Dedifferentiated amniotic fluid mesenchymal stem cell (primary cell): Measurements from ENCODE around the gene DNAH1.

Experiments used
- DNase-seq: peaks from one replicate; pipeline ENCODE4 v3.0.0-alpha.2; 2016; ENCODE audit errors: extremely low spot score

DNAH1 gene

DNA sequence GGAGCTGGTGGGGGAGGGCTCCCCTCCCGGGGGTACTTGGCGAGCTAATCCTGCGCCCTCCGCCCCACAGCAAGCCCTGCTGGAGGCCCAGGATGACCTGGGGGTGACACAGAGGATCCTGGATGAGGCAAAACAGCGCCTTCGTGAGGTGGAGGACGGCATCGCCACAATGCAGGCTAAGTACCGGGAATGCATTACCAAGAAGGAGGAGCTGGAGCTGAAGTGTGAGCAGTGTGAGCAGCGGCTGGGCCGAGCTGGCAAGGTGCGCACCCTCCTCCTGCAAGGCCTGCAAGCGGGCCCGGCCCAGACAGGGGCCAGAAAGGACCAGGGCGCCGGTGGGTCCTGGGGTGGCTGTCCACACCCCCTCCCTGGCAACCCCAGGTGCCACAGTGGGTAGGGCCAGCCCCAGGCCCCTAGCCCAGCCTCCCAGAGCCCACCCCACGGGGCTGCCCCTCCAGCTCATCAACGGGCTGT is 72.3 kb downstream of the DNAH1 start:
- DNase-seq = no peak

- no peak for DNase-seq
These were observed 72.8 kb downstream of the DNAH1 start for GRCh38 chr3:52388933-52389332.

DNA sequence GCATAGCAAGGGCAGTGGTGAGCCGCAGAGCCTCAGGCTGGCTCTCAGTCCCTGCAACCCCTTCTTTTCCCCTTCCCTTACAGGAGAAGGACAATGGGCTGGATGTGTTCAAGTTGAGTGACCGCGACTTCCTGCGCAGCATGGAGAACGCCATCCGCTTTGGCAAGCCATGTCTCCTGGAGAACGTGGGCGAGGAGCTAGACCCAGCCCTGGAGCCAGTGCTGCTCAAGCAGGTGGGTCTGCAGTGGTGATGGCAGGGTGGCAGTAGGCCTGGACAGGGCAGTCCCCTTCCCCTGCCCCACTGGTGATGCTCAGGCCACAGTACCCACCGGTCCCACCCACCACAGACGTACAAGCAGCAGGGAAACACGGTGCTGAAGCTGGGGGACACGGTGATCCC is 75.0 kb downstream of the DNAH1 start:
- DNase-seq = no peak

GRCh38 chr3:52392216-52392930 is 76.3 kb downstream of the DNAH1 start:
- DNase-seq = no peak

- no peak for DNase-seq
These were observed 77.2 kb downstream of the DNAH1 start for GRCh38 chr3:52393131-52393807.

DNA sequence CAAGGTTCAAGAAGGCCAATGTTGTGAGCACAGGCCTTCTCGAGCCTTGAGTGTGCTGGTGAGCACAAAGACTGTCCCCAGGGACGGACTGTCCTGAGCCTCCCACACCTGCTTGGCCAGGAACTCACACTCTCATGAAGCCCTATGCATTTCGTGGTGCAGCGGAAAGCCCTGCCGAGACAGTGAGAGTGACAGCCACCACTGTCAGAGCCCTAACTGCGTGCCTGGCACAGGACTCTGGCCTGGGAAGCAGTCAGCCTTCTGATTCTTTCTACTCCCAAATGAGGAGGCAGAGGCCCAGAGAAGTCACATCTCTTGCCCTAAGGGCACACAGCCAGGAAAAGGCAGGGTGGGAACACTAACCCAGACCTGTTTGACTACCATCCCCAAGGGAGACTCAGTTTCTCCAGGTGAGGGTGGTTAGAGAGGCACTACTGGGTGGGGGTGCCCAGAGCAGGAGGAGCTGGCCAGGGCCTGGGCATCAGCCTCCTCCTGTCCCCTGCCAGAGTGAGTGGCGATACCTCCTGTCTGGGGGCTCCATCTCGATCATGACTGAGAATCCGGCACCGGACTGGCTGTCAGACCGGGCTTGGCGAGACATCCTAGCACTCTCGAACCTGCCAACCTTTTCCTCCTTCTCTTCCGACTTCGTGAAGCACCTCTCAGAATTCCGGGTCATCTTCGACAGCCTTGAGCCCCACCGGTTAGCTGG is 78.0 kb downstream of the DNAH1 start:
- DNase-seq = no peak

GRCh38 chr3:52394751-52395502 is 78.8 kb downstream of the DNAH1 start:
- no peak for DNase-seq

DNA sequence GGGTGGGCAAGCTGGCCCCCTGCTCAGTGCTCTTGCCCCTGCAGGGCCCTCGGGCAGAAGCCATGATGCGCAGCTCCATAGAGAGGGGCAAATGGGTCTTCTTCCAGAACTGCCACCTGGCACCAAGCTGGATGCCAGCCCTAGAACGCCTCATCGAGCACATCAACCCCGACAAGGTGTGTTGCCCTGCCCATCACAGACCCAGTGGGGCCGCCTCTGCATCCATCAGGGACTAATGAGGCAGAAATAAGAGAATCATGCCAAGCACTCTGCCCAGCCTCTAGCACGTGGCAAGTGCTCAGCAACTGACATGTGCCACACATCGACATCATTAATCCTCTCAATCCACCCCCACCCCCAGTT is 79.4 kb downstream of the DNAH1 start:
- DNase-seq = no peak

GRCh38 chr3:52396011-52396906 is 80.1 kb downstream of the DNAH1 start:
- no peak for DNase-seq

DNA sequence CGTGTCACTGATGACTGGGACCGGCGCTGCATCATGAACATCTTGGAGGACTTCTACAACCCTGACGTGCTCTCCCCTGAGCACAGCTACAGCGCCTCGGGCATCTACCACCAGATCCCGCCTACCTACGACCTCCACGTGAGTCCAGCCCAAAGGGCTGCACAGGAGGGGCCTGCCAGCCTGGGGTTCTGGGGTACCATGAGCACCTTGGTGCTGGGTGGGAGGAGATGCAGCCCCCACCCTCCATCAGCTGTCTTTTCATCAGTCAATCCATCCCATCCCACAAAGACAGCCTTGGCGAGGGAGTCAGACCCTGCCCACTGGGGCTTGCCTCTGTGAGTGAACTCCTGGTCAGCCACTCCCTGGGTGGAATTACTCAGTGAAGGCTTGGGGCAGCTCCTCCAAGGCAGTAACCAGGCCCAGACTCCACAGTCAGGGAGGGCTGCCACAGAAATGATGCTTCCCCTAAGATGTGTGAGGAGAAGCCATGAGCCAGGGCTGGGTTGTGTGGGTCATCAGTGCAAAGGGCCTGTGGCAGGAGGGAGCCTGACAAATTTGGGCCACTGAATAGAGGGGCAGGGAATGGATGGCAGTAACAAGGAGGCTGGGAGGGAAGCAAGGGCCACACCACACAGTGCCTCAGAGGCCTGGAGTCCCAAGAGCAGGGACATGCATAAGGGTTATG is 80.9 kb downstream of the DNAH1 start:
- DNase-seq = no peak

DNA sequence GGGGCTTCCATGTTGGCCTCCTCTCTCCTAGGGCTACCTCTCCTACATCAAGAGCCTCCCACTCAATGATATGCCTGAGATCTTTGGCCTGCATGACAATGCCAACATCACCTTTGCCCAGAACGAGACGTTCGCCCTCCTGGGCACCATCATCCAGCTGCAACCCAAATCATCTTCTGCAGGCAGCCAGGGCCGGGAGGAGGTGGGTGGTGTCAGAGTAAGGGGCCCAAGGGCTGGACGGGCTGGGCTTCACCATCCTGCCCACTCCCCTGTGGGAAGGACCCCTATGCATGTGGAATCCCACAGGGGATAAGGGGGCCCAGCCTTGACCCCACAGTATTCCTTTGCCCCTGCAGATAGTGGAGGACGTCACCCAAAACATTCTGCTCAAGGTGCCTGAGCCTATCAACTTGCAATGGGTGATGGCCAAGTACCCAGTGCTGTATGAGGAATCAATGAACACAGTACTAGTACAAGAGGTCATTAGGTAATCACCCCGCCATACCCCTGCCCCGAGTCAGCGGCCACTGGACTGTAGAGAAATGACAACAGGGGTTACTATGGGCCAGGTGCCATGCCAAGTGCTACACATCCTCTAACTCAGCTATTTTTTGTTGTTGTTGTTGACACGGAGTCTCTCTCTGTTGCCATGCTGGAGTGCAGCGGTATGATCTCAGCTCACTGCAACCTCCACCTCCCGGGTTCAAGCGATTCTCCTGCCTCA is 81.7 kb downstream of the DNAH1 start:
- no peak for DNase-seq

GRCh38 chr3:52398670-52399081 is 82.6 kb downstream of the DNAH1 start:
- no peak for DNase-seq

GRCh38 chr3:52399131-52399530 is 83.0 kb downstream of the DNAH1 start:
- no peak for DNase-seq

- no peak for DNase-seq
These were observed 83.5 kb downstream of the DNAH1 start for GRCh38 chr3:52399593-52399992.

DNA sequence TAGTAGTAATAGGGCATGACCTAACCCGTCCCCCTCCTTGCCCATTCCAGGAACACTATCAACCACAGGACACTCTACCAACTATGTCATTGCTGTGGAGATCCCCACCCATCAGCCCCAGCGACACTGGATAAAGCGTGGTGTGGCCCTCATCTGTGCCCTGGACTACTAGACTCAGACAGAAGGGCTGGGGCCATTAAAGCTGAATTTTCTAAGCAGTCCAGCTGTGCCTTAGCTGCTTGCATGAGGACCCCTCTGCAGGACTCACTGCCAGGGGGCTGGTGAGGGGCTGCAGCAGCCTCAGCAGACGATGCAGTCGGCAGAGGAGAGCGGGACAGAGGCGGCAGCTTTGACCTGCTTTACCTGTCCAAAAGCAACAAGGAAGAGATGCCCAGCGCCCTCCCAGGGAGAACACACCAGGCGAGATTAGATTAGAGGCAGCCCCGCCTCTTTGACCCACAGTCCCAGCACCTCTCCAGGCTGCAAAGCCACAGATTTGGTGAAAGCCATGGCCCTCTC is 84.2 kb downstream of the DNAH1 start:
- no peak for DNase-seq

GRCh38 chr3:52401021-52401420 is 84.9 kb downstream of the DNAH1 start:
- DNase-seq = no peak

GRCh38 chr3:52401551-52401950 is 85.4 kb downstream of the DNAH1 start:
- no peak for DNase-seq

DNA sequence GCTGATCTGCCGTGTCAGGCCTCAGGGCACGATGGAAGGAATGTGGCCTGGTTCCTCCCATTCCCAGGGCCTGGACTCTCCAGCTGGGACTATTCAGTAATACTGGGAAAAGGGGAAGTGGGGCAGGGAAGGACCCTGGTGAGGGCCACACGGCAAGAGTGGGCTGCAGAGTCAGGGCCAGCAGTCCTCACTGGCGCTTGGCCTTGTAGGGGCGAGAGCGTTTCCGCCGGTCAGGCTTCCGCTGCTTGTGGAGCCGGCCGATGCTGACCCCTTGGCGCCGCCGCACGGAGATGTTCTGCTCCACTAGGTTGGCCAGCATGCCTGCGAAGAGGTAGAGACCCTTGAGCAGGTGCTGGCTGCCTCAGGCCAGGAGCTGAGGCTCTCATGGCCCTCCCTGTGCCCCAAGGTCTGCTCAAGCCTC is 86.0 kb downstream of the DNAH1 start:
- no peak for DNase-seq

- DNase-seq = no peak
These were observed 86.7 kb downstream of the DNAH1 start for GRCh38 chr3:52402706-52403270.
